ENCODE data around the gene MIOX. TPM values are rescaled to one million over a fixed set of nuclear protein-coding genes. Genes with fewer than 3 reads are reported as not detected.
A peak's percentile ranks its signal among the peaks of the same experiment; 100 is the strongest.

MIOX gene
- total RNA-seq, 8 experiments from 2014 or later: 0.13 to 0.52 (median 0.36) TPM; not detected in 4

DNA sequence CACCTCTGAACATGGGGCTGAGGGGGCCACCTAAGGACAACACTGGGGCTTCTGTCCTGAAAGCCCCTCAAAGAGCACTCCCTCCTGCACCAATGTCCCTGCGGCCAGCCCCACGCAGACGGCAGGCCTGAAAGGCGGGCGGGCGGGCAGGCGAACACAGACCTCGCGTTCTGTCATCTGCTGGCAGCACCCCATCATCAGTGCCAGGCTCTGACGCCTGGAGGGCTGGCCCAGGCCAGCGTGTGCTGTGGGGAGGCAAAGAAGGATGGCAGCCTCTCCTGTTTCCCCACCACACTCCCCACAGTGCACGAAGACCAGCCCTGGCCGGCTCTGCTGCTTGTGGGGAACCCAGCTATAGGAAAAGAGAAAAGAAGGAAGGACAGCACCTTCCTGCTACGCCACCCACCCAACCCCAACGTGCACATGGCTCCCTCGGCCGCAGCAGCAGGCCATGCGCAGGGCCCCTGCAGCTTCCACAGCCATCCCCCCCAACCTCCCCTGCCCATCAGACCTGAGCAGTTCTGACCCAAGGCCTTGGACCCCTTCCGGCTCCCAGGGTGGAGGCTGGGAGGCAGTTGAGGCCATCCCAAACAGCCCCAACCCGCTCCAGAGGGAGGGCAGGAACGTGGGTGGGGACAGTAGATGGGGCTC lies 15.3 kb upstream of the MIOX start:
- no peak overlapping the region for H3K4me3 ChIP-seq
- no peak overlapping the region for H3K27ac ChIP-seq
- no peak for ATAC-seq (replicated peaks in 6 of 8)
- H3K4me1 ChIP-seq (replicated peaks in 1 of 2): peaks cover 19 to 24% of the 10 kb centered on the region in 2 donors
- in situ Hi-C loops (cut with MboI; ENCODE audit: low pct_unique_long_range_greater_than_20kb in 2 of 9, low sequenced_read_pairs in 9 of 9, unreplicated experiment in 9 of 9): no loop called here
- 64 to 97% (median 80%) methylated on average over 2 to 9 of the region's 21 CpGs; no CpG with 5 or more reads in 6 of the 10 experiments for WGBS, 10 experiments

DNA sequence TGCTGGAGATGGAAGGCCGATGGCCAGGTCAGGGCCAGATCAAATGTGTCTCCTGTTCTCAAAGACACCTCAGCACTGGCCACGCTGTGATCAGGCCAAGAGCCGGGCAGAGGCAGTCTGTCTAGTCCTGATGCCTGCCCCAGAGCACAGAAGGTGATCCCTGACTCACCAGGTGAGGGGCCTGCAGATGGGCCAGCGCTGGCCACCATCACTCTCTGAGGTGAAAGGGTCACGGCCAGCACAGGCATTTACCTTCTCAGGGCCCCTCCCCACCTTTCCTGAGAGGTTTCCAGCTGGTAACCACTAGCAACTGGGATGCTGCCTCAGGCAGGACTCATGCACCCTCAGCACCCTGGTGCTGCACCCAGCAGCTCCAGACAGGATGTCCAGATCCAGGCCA lies 14.7 kb upstream of the MIOX start:
- ATAC-seq (replicated peaks in 6 of 8): no peak
- H3K27ac ChIP-seq: no peak overlapping the region
- in situ Hi-C loops (cut with MboI; ENCODE audit: low pct_unique_long_range_greater_than_20kb in 2 of 9, low sequenced_read_pairs in 9 of 9, unreplicated experiment in 9 of 9): no loop called here
- H3K4me3 ChIP-seq: no peak overlapping the region
- 80 to 100% (median 90%) methylated on average over 1 to 3 of the region's 5 CpGs; no CpG with 5 or more reads in 4 of the 10 experiments for WGBS, 10 experiments
- peaks cover 22 to 27% of the 10 kb centered on the region in 2 donors for H3K4me1 ChIP-seq (replicated peaks in 1 of 2)

DNA sequence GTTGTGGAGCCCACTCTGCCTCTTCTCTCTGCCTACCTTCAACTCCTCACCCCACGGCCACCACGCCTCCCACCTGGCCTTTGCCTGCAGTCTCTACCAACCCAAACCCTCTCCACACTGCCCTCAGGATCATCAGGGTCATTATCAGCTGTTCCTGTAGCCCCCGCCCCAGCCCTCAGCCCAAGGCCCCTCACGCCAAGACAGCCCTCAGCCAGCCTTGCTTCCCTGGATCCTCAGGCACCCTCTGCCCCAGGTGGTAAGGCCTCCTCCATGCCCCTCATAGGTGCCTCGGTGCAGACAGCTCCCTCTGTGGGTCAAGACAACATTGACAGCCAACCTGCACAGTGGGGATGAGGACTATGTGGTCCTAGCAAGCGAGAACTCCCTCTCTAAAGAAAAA lies 13.6 kb upstream of the MIOX start:
- Histone ChIP-seq H3K4me1 (replicated peaks in 1 of 2) (peaks cover 26 to 27% of the 10 kb centered on the region in 2 donors), H3K4me3 (peak overlapping the region in 2 of 5 donors; percentile 94 to 99), H3K27ac (no peak overlapping the region)
- in situ Hi-C loops (cut with MboI; ENCODE audit: low pct_unique_long_range_greater_than_20kb in 2 of 9, low sequenced_read_pairs in 9 of 9, unreplicated experiment in 9 of 9): no loop called here
- WGBS, 10 experiments: 40 to 90% (median 56%) methylated on average over 2 of the region's 6 CpGs; no CpG with 5 or more reads in 7 of the 10 experiments
- ATAC-seq (replicated peaks in 6 of 8): no peak

DNA sequence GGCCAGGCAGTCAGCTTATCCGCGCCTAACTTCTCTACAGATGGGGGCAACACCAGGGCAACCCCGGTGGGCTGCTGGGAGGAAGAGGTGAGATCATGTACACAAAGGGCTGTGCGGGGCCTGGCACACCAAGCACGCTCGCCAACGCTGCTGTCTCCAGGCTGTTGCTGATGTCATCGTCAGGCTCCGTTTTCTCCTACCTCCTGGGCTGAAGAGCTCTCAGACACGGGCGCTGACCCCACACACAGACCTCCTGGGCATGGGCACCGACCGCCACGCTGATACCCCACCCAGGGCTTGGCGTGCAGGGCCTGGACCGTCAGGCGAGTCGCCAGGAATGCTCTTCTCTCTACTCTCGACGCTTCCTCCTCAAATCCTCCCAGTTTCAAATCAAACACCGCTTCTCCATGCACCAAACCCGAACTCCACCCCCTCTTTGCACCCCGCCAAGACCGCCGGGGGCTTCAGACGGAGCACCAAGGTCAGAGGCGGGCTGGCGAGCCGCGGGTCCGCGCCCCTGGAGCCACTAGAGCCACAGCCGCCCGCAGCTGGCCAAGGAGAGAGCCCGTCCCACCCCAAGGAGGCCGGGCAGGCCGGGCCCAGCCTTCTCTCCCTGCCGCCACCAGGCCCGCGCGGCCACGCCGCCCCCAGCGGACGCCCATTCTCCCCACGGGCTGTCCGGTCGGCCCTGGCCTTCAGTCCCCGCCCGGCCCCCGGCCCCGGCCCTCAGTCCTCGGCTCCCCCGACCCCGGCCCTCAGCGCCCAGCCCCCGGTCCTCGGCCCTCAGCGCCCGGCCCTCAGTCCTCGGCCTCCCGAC lies 12.6 kb upstream of the MIOX start:
- Histone ChIP-seq H3K4me3 (peak overlapping the region; percentile 89 to 99 (median 94)), H3K4me1 (replicated peaks in 1 of 2) (peaks cover 26 to 27% of the 10 kb centered on the region in 2 donors), H3K27ac (peak overlapping the region; percentile 64 to 76)
- ATAC-seq (replicated peaks in 6 of 8): peak; percentile 23 to 68 (median 58)
- in situ Hi-C loops (cut with MboI; ENCODE audit: low pct_unique_long_range_greater_than_20kb in 2 of 9, low sequenced_read_pairs in 9 of 9, unreplicated experiment in 9 of 9): no loop called here
- 0 to 20% (median 7%) methylated on average over 1 to 19 of the region's 62 CpGs; no CpG with 5 or more reads in 3 of the 10 experiments for WGBS, 10 experiments

DNA sequence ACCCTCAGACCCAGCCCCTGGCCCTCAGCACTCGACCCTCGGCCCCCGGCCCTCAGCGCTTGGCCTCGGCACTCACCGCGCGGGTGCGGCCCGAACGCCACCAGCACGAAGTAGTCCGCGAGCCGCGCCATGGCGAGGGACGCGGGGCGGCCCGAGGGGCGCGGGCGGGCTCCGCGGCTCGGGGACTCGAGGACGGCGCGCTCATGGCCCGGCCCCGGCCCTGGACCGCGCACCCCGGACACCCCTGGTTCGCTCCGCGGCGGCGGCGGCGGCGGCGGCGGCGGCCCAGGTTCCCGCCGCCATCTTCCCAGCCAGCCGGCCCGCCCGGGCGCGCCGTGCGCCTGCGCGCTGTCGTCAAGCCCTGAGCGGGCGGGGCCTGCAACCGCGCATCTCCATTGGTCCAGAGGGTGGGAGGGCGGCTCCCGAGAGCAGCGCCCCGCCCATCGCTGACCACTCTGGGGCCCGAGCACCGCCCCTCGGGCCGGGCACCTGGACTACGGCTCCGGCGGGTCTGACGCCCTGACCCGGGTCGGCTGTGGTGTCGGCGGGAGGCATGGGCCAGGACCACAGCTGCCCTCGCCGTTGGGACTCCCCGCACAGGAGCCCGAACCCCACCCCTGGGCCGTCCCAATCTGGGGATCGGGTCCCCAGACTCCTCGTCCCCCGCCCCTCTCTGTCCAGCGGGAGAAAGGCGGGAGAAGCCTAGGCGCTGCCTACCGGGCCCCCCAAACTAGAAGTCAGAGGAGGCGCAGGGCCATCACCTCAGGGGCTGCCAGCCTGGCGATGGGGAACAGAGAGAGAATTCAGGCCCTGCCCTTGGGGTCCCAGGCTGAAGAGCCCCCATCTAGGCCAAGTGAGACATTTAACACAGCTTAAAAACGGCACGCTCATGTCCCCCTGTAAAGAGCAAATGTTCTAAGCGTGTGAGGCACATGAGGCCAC lies 11.7 kb upstream of the MIOX start, which contains the start of gene SBF1:
Gene SBF1, minus strand, starts transcription at position 326 of the 942 bp plus-strand sequence. Its CDS starts 195 bp downstream, at position 131.
- ATAC-seq (replicated peaks in 6 of 8): peak; percentile 70 to 89 (median 84)
- in situ Hi-C loops (cut with MboI; ENCODE audit: low pct_unique_long_range_greater_than_20kb in 2 of 9, low sequenced_read_pairs in 9 of 9, unreplicated experiment in 9 of 9): no loop called here
- whole genome bisulfite sequencing, 10 experiments: 0 to 50% (median 0%) methylated on average over 1 to 6 of the region's 97 CpGs; no CpG with 5 or more reads in 5 of the 10 experiments
- Histone ChIP-seq H3K4me3 (peak within 1 kb of the TSS; percentile 89 to 99 (median 94)), H3K27ac (peak within 1 kb of the TSS; percentile 64 to 76), H3K4me1 (replicated peaks in 1 of 2) (peaks cover 26 to 27% of the 10 kb centered on the region in 2 donors)

DNA sequence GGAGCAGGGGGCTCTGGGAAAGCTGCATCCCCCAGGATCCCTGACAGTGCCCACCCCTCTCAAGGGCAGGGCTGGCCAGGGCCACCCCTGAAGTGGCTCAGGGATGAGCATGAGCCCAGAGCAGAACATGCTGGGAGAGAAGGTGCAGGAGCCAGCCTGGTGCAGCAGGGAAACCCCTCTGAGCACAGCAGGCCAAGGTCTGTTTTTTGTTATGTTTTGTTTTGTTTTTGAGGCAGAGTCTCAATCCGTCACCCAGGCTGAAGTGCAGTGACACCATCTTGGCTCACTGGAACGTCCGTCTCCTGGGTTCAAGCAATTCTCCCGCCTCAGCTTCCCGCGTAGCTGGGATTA lies 11.0 kb upstream of the MIOX start:
- H3K27ac ChIP-seq: no peak overlapping the region
- 74 to 100% (median 95%) methylated on average over 1 to 6 of the region's 6 CpGs; no CpG with 5 or more reads in 4 of the 10 experiments for WGBS, 10 experiments
- in situ Hi-C loops (cut with MboI; ENCODE audit: low pct_unique_long_range_greater_than_20kb in 2 of 9, low sequenced_read_pairs in 9 of 9, unreplicated experiment in 9 of 9): no loop called here
- ATAC-seq (replicated peaks in 6 of 8): no peak
- H3K4me1 ChIP-seq (replicated peaks in 1 of 2): peaks cover 23 to 24% of the 10 kb centered on the region in 2 donors
- peak overlapping the region in 3 of 5 donors; percentile 94 to 99 (median 98) for H3K4me3 ChIP-seq

DNA sequence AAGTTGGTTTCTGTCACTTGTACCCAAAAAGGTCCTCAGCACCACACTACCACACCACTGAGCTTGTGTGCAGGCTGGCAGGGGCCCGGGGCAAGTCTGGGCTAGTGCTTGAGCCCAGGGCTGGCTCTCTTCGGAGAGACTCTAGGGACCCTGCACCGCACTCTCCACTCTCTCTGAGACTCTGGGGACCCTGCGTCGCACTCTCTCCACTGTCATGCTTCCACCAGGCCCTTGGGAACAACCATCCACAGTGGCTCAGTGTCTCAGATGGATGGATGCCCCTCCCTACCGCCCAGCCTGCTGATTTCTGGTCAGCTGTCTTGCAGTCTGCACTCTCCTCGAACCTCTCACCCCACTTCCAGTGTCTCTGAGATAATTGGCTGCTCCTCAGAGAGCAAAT lies 9.8 kb upstream of the MIOX start:
- WGBS, 10 experiments: 40 to 59% methylated on average over 2 of the region's 7 CpGs; no CpG with 5 or more reads in 8 of the 10 experiments
- in situ Hi-C loops (cut with MboI; ENCODE audit: low pct_unique_long_range_greater_than_20kb in 2 of 9, low sequenced_read_pairs in 9 of 9, unreplicated experiment in 9 of 9): no loop called here
- ATAC-seq (replicated peaks in 6 of 8): peak in 5 of 8 experiments; percentile 3 to 40 (median 34)
- H3K4me1 ChIP-seq (replicated peaks in 1 of 2): peaks cover 24 to 25% of the 10 kb centered on the region in 2 donors
- no peak overlapping the region for H3K4me3 ChIP-seq
- peak overlapping the region in 1 of 2 donors; percentile 16 for H3K27ac ChIP-seq

DNA sequence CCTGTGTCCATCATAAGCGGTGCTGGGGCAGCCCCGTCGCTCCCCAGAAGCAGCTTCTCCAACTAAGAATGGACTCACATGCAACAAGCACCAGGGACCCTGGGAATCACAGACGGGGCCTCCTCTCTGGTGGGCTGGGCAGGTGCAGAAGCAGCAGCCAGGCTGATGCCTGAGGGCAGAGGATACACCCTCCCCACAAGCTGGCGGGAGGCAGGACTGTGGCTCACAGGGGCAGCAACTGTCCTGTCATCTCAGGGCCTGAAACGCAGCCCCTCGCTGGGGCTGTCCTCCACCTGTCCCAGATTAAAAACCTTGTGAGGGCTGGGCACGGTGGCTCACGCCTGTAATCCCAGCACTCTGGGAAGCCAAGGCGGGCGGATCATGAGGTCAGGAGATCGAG lies 8.7 kb upstream of the MIOX start:
- Histone ChIP-seq H3K27ac (no peak overlapping the region), H3K4me3 (no peak overlapping the region), H3K4me1 (replicated peaks in 1 of 2) (peaks cover 19 to 28% of the 10 kb centered on the region in 2 donors)
- WGBS, 10 experiments: 70 to 100% (median 81%) methylated on average over 1 to 3 of the region's 12 CpGs; no CpG with 5 or more reads in 5 of the 10 experiments
- ATAC-seq (replicated peaks in 6 of 8): no peak
- in situ Hi-C loops (cut with MboI; ENCODE audit: low pct_unique_long_range_greater_than_20kb in 2 of 9, low sequenced_read_pairs in 9 of 9, unreplicated experiment in 9 of 9): no loop called here

DNA sequence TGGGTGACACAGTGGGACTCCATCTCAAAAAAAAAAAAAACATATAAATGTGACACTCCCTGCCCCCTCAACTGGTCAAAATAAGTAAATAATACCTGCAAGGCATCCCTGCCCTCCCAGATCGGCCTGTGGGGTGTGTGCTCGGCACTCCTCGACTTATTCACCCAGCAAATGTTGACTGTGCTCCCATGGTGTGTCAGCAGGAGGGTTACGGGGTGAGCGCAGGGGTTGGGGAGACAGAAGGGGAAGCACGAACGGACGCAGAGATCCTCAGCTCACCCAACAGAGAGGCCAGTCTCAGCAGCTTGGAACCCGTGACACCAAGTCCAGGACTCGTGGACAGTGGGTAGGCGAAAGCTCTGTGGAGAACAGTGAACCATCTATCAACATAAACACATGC lies 6.9 kb upstream of the MIOX start:
- peaks cover 11 to 20% of the 10 kb centered on the region in 2 donors for H3K4me1 ChIP-seq (replicated peaks in 1 of 2)
- in situ Hi-C loops (cut with MboI; ENCODE audit: low pct_unique_long_range_greater_than_20kb in 2 of 9, low sequenced_read_pairs in 9 of 9, unreplicated experiment in 9 of 9): no loop called here
- H3K4me3 ChIP-seq: no peak overlapping the region
- no peak for ATAC-seq (replicated peaks in 6 of 8)
- no peak overlapping the region for H3K27ac ChIP-seq
- WGBS, 10 experiments: 40 to 100% (median 77%) methylated on average over 1 to 3 of the region's 11 CpGs; no CpG with 5 or more reads in 6 of the 10 experiments

DNA sequence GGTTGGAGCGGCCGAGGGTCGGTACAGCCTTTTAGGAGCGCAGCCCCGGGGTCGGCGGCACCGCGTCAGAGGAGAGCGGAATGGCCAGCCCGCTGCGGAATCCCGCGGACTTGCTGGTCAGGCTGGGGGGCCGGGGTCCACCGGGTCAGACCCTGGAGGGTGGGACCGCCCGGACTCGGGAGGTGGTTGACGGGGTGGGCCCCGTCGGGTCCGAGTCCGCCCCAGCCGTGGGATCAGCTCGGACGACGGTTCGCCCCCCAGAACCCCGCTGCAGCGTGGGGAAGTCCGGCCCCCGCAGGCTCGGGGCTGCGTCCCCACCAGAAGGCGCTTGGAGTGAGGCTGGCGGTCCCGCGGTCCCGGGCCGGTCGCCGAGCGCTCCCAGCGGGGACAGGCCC lies 5.6 kb upstream of the MIOX start:
- in situ Hi-C loops (cut with MboI; ENCODE audit: low pct_unique_long_range_greater_than_20kb in 2 of 9, low sequenced_read_pairs in 9 of 9, unreplicated experiment in 9 of 9): no loop called here
- Histone ChIP-seq H3K4me3 (peak overlapping the region; percentile 22 to 47 (median 45)), H3K4me1 (replicated peaks in 1 of 2) (peaks cover 7 to 16% of the 10 kb centered on the region in 2 donors), H3K27ac (no peak overlapping the region)
- 0 to 23% (median 0%) methylated on average over 1 to 5 of the region's 45 CpGs; no CpG with 5 or more reads in 7 of the 10 experiments for WGBS, 10 experiments
- peak in 1 of 8 experiments; percentile 5 for ATAC-seq (replicated peaks in 6 of 8)

DNA sequence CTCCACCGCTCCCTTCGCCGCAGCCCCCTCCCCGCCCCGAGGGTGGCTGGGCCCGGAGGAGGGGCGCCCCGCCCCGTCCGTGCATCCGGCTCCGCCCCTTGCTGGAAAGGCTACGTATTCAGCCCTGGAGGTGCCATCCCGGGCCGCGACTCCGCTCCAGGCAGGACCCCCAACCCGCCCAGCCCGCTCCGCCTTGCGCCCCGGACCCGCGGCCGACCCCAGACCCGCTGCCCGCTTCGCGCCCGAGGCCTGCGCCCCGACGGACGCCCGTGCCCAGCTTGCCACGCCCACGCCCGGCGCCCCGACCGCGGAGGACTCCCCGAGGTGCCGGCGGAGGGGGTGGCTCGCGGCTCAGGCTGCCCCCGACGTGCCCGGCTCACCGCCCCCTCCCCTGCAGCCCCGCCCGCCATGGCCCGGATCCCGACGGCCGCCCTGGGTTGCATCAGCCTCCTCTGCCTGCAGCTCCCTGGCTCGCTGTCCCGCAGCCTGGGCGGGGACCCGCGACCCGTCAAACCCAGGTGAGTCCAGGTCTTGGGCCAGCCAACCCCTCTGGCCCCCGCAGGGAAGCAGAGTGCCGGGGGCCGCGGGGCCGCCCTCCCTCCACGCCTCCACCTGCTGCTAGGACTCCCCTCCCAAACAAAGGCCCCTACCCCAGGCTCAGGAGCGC lies 5.1 kb upstream of the MIOX start, which contains the start of gene ADM2:
Gene ADM2, plus strand, starts transcription at position 104 of the 667 bp plus-strand sequence. Its CDS starts 305 bp downstream, at position 409.
- WGBS, 10 experiments: no CpG with 5 or more reads among the region's 70 CpGs
- peak within 1 kb of the TSS; percentile 22 to 47 (median 45) for H3K4me3 ChIP-seq
- ATAC-seq (replicated peaks in 6 of 8): peak; percentile 64 to 79 (median 74)
- in situ Hi-C loops (cut with MboI; ENCODE audit: low pct_unique_long_range_greater_than_20kb in 2 of 9, low sequenced_read_pairs in 9 of 9, unreplicated experiment in 9 of 9): no loop called here
- peaks cover 7 to 16% of the 10 kb centered on the region in 2 donors for H3K4me1 ChIP-seq (replicated peaks in 1 of 2)
- H3K27ac ChIP-seq: peak within 1 kb of the TSS in 1 of 2 donors; percentile 7
